Fibroblast of lung (primary cell): ENCODE data around the gene PAIP2.
"Not testable (repeated sequence)": the region's sequence is repeated elsewhere in the genome, so short reads cannot be mapped to it uniquely, and the experiment has no call there.

ENCODE experiments used
- EZH2 ChIP-seq: IDR thresholded peaks from 2 replicates; pipeline ENCODE4 v1.5.1; 2012; ENCODE audit warnings: low read length, control low read depth, mild to moderate bottlenecking; ENCODE audit errors: missing control alignments
- TF ChIP-seq, protein P1 (sequence below), 2 donors: IDR thresholded peaks in 1 of 2; conservative IDR thresholded peaks in 1 of 2; 1 replicate in 1 of 2; 2 replicates in 1 of 2; pipeline ENCODE4 v1.5.1; 2011 to 2012; ENCODE audit warnings: low read length in 2 of 2, control low read depth in 1 of 2, inconsistent platforms in 1 of 2, low read depth in 1 of 2, mild to moderate bottlenecking in 1 of 2

DNA sequence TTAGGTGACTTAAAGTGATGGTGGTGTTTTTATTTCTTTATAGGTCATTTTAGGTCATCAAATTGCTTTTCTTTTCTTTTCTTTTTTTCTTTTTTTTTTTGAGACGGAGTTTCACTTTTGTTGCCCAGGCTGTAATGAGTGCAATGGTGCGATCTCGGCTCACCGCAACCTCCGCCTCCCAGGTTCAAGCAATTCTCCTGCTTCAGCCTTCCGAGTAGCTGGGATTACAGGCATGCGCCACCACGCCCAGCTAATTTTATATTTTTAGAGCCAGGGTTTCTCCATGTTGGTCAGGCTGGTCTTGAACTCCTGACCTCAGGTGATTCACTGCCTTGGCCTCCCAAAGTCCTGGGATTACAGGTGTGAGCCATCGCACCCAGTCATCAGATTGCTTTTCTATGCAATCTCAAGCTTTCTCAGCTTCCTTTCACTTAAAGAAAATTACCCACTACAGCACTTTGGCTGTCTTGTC, 30.9 kb upstream of the PAIP2 start:
- TF ChIP-seq, protein P1, sequence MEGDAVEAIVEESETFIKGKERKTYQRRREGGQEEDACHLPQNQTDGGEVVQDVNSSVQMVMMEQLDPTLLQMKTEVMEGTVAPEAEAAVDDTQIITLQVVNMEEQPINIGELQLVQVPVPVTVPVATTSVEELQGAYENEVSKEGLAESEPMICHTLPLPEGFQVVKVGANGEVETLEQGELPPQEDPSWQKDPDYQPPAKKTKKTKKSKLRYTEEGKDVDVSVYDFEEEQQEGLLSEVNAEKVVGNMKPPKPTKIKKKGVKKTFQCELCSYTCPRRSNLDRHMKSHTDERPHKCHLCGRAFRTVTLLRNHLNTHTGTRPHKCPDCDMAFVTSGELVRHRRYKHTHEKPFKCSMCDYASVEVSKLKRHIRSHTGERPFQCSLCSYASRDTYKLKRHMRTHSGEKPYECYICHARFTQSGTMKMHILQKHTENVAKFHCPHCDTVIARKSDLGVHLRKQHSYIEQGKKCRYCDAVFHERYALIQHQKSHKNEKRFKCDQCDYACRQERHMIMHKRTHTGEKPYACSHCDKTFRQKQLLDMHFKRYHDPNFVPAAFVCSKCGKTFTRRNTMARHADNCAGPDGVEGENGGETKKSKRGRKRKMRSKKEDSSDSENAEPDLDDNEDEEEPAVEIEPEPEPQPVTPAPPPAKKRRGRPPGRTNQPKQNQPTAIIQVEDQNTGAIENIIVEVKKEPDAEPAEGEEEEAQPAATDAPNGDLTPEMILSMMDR (conservative IDR thresholded peaks at IDR 0.05 in 1 of 2, IDR thresholded peaks at IDR 0.05 in 1 of 2; ENCODE audit: low read depth in 1 of 2, low read length in 2 of 2), result not testable (repeated sequence)
- not testable (repeated sequence) for TF ChIP-seq EZH2
